PFSK-1 (cell line): ENCODE measurements around the gene MFSD12.

ENCODE experiments used
- FOXP2 ChIP-seq: optimal IDR thresholded peaks from 2 replicates; pipeline ENCODE3; 2011; ENCODE audit warnings: borderline replicate concordance, control low read depth, inconsistent platforms; ENCODE audit not compliant: insufficient read depth; ENCODE audit errors: extremely low read length, extremely low read depth
- POLR2AphosphoS5 ChIP-seq: IDR thresholded peaks from 2 replicates; pipeline ENCODE4 v1.6.1; 2012; ENCODE audit warnings: low read depth, mild to moderate bottlenecking, control low read depth, low read length, moderate library complexity
- SIN3A ChIP-seq: IDR thresholded peaks from 2 replicates; pipeline ENCODE4 v1.6.1; 2012; ENCODE audit warnings: mild to moderate bottlenecking, low read length, moderate library complexity, borderline replicate concordance; ENCODE audit not compliant: insufficient read depth
- TAF1 ChIP-seq: IDR thresholded peaks from 2 replicates; pipeline ENCODE4 v1.6.1; 2012; ENCODE audit warnings: low read length, control low read depth, borderline replicate concordance; ENCODE audit not compliant: insufficient read depth
- TF ChIP-seq, protein P1 (sequence below), 2 experiments: IDR thresholded peaks; 2 replicates each; pipeline versions ENCODE4 v1.6.1 to v1.8.0; 2011 to 2012; ENCODE audit warnings: low read depth in 2 of 2, low read length in 2 of 2, control low read depth in 1 of 2, inconsistent platforms in 1 of 2, mild to moderate bottlenecking in 1 of 2, moderate library complexity in 1 of 2; ENCODE audit not compliant: insufficient read depth in 1 of 2

The MFSD12 gene

DNA sequence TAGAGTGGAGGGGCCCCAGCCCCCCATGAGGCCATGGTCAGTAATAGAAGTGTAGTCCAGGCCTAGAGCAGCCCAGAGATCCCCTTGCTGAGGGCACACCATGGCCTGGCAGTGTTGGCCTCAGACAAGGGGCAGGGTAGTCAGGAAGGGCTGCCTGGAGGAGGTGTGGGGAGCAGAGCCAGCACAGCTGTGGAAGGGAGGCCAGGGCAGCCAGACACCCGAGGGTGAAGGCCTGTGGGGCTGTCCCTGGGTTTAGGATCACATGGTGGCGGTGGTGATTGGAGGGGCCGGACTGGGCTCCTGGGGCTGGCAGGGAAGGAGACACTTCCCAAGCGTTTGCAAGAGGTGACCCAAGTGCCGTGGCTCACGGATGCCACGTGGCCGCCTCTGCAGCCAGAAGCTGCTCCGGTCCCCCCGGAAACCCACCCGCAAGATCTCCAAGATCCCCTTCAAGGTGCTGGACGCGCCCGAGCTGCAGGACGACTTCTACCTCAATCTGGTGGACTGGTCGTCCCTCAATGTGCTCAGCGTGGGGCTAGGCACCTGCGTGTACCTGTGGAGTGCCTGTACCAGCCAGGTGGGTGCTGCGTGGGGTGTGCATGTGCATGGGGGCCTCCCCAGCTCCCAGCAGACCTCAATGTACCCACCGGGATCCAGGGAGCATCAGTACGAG, 30.0 kb downstream of the MFSD12 start:
- no peak for TF ChIP-seq POLR2AphosphoS5
- TF ChIP-seq SIN3A, result no peak
- TF ChIP-seq, protein P1, sequence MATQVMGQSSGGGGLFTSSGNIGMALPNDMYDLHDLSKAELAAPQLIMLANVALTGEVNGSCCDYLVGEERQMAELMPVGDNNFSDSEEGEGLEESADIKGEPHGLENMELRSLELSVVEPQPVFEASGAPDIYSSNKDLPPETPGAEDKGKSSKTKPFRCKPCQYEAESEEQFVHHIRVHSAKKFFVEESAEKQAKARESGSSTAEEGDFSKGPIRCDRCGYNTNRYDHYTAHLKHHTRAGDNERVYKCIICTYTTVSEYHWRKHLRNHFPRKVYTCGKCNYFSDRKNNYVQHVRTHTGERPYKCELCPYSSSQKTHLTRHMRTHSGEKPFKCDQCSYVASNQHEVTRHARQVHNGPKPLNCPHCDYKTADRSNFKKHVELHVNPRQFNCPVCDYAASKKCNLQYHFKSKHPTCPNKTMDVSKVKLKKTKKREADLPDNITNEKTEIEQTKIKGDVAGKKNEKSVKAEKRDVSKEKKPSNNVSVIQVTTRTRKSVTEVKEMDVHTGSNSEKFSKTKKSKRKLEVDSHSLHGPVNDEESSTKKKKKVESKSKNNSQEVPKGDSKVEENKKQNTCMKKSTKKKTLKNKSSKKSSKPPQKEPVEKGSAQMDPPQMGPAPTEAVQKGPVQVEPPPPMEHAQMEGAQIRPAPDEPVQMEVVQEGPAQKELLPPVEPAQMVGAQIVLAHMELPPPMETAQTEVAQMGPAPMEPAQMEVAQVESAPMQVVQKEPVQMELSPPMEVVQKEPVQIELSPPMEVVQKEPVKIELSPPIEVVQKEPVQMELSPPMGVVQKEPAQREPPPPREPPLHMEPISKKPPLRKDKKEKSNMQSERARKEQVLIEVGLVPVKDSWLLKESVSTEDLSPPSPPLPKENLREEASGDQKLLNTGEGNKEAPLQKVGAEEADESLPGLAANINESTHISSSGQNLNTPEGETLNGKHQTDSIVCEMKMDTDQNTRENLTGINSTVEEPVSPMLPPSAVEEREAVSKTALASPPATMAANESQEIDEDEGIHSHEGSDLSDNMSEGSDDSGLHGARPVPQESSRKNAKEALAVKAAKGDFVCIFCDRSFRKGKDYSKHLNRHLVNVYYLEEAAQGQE (IDR thresholded peaks at IDR 0.05; ENCODE audit: insufficient read depth in 1 of 2, low read depth in 2 of 2, low read length in 2 of 2), result no peak
- no peak for TF ChIP-seq FOXP2

DNA sequence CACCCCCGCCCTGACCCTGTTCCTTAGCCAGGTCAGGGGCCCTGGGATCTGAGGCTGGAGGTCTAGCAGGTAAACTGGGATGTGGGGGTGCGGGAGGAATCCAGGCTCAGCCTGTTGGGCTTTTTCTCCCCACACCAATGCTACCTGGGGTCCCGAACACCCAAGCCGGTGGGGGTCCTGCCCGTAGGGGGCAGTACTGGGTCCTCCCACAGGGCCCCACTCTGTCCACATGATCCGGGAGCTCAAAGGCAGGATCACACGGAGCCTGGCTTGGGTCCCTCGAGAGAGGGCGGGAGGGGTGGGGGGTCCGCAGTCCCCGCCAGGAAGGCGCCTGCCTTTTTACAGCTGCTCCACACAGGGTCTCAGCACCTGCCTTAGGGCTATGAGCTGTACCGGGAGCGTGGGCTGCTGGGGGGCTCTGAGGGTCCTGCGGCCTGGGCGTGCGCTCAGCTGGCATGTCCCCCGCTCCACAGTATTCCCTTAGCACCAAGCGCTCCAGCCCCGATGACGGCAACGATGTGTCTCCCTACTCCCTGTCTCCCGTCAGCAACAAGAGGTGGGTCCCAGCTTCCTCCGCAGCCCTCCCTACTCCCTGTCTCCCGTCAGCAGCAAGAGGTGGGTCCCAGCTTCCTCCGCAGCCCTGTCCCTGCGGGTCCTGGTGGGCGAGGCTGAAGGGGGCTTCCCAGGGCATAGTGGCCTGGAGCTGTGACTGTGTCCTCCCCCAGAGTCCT, 30.7 kb downstream of the MFSD12 start:
- TF ChIP-seq TAF1 (no peak), FOXP2 (no peak), POLR2AphosphoS5 (no peak), SIN3A (no peak)
- TF ChIP-seq, protein P1 (IDR thresholded peaks at IDR 0.05; ENCODE audit: insufficient read depth in 1 of 2, low read depth in 2 of 2, low read length in 2 of 2), result no peak

- no peak for TF ChIP-seq TAF1
- no peak for TF ChIP-seq POLR2AphosphoS5
- TF ChIP-seq SIN3A, result no peak
- TF ChIP-seq, protein P1 (IDR thresholded peaks at IDR 0.05; ENCODE audit: insufficient read depth in 1 of 2, low read depth in 2 of 2, low read length in 2 of 2), result no peak
- TF ChIP-seq FOXP2, result no peak
Measured at GRCh38 chr19:3524904-3525451, 32.4 kb downstream of the MFSD12 start.

DNA sequence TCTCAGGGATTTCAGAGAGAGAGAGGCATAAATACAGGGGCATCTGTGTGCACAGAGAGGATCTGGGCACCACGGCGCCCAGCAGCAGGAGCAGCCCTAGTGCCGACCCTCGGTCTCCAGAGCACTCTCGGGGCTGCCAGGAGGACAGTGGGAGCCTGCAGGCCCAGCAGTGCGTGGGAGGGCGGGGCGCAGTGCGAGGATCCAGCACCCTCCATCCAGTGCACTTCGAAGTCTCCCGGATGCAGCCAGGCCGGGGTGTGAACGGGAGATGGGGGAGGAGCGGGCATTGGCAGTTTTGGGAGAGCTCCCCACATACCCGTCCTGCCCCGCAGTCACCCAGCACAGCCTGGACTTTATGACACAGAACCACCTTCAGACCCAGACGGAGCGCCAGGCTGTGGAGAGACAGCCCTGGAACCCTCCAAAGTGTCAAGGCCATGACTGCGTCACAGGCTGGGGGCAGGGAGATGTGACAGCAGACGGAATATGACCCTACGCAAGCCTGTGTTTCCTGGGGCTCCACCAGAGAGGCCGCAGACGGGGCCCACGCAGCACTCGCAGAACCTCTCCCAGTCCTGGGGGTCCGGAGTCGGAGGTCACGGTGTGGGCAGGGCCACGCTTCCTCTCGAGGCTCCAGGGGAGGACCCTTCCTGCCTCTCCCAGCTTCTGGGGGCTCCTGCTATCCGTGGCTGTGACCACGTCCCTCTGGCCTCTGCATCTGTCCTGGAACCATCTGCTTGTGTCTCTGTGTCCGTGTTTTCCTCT, 33.1 kb downstream of the MFSD12 start:
- TF ChIP-seq POLR2AphosphoS5, result no peak
- TF ChIP-seq, protein P1 (IDR thresholded peaks at IDR 0.05; ENCODE audit: insufficient read depth in 1 of 2, low read depth in 2 of 2, low read length in 2 of 2), result no peak
- TF ChIP-seq SIN3A, result no peak
- no peak for TF ChIP-seq FOXP2
- TF ChIP-seq TAF1, result no peak
